HepG2 (cell line): ENCODE data around the gene NKPD1. TPM values are rescaled to one million over a fixed set of nuclear protein-coding genes. Genes with fewer than 3 reads are reported as not detected.

Experiments used
- ATAC-seq: fragments of 200-7000 bp; cut with Tn5 transposase; 3 replicates; pipeline ENCODE4 v1.9.1; 2020; ENCODE audit warnings: mild to moderate bottlenecking, moderate library complexity
- BruUV-seq: library from RNA; stranded (reverse); fragments of 400-500 nt; replicated peaks from 2 replicates; lab custom pipeline; 2021; lab: Mats Ljungman, UMichigan
- CTCF ChIA-PET: fragments of 300-600 bp; formaldehyde crosslinking; extraction: SDS; loops from one replicate; lab custom pipeline; 2021; ENCODE audit warnings: low total read pairs, inconsistent platforms, low intra/inter-chr PET ratio; lab: Yijun Ruan, JAX
- POLR2A ChIA-PET: fragments of 350-600 bp; sonication (Branson Sonifier 250); formaldehyde crosslinking; loops from one replicate; lab custom pipeline; 2020; ENCODE audit warnings: antibody characterized with exemption, inconsistent platforms; lab: Yijun Ruan, JAX
- DNase-seq: peaks from one replicate; pipeline ENCODE4 v3.0.0-alpha.2; 2015; ENCODE audit warnings: low spot score
- FAIRE-seq: peaks from 3 replicates; lab custom pipeline; 2011; peaks lifted over from hg19 to GRCh38; lab: Jason Lieb, UNC
- H2AFZ ChIP-seq: one replicate; pipeline ENCODE4 v1.6.1; 2011; ENCODE audit warnings: low read length, inconsistent platforms
- H3K27ac ChIP-seq: fragments of 300-600 bp; 3 replicates; pipeline ENCODE4 v1.8.0; 2011; ENCODE audit warnings: mixed run types, mild to moderate bottlenecking, mixed read lengths, low read length, inconsistent platforms; ENCODE audit not compliant: insufficient read depth; ENCODE audit errors: extremely low read length
- H3K27me3 ChIP-seq, 2 experiments: fragments of 200-600 bp in 1 of 2; 2 replicates in 1 of 2; 3 replicates in 1 of 2; pipeline versions ENCODE4 v1.6.0 to v1.8.0; 2011; ENCODE audit warnings: low read length in 2 of 2, mild to moderate bottlenecking in 2 of 2, moderate library complexity in 2 of 2, inconsistent platforms in 1 of 2; ENCODE audit not compliant: insufficient read depth in 2 of 2, control insufficient read depth in 1 of 2
- H3K36me3 ChIP-seq, 2 experiments: fragments of 200-600 bp in 1 of 2; replicated peaks in 1 of 2; 2 replicates in 1 of 2; 3 replicates in 1 of 2; pipeline versions ENCODE4 v1.5.1 to v1.8.0; 2011; ENCODE audit warnings: low read length in 2 of 2, inconsistent platforms in 1 of 2; ENCODE audit not compliant: insufficient read depth in 2 of 2, control insufficient read depth in 1 of 2
- H3K4me1 ChIP-seq: 2 replicates; pipeline ENCODE4 v1.5.1; 2012; ENCODE audit warnings: low read length, inconsistent platforms; ENCODE audit not compliant: insufficient read depth
- H3K4me2 ChIP-seq: 2 replicates; pipeline ENCODE4 v1.6.0; 2011; ENCODE audit warnings: low read depth, low read length, inconsistent platforms
- H3K4me3 ChIP-seq, 3 experiments: fragments of 200-600 bp in 1 of 3; sonication (generic), shearing (Covaris generic) in 1 of 3; replicated peaks in 1 of 3; 2 replicates each; pipeline ENCODE4 v1.5.1; 2011 to 2016; ENCODE audit warnings: low read length in 3 of 3, inconsistent platforms in 2 of 3, low read depth in 2 of 3, mild to moderate bottlenecking in 2 of 3, control low read depth in 1 of 3, mixed read lengths in 1 of 3; ENCODE audit not compliant: insufficient read depth in 1 of 3
- H3K79me2 ChIP-seq: one replicate; pipeline ENCODE4 v1.6.1; 2011; ENCODE audit warnings: low read length, inconsistent platforms; ENCODE audit not compliant: insufficient read depth
- H3K9ac ChIP-seq: 2 replicates; pipeline ENCODE4 v1.6.0; 2011; ENCODE audit warnings: mild to moderate bottlenecking, low read depth, low read length, inconsistent platforms; ENCODE audit not compliant: insufficient read depth
- H3K9me3 ChIP-seq: 2 replicates; pipeline ENCODE4 v1.5.1; 2012; ENCODE audit warnings: mild to moderate bottlenecking, low read length
- H4K20me1 ChIP-seq: 2 replicates; pipeline ENCODE4 v1.6.0; 2011; ENCODE audit warnings: inconsistent platforms, mild to moderate bottlenecking, low read length, moderate library complexity; ENCODE audit not compliant: insufficient read depth
- ZFP90 ChIP-seq: sonication (generic); formaldehyde crosslinking; IDR thresholded peaks from 2 replicates; pipeline ENCODE4 v1.8.0; 2022; ENCODE audit warnings: missing genetic modification reagents, mild to moderate bottlenecking, inconsistent platforms, borderline replicate concordance
- ZNF703 ChIP-seq: sonication (generic); formaldehyde crosslinking; IDR thresholded peaks from 2 replicates; pipeline ENCODE4 v1.5.1; 2020; ENCODE audit warnings: missing genetic modification reagents, mild to moderate bottlenecking, moderate library complexity, borderline replicate concordance
- WGBS: methylation state at CpG from one replicate; pipeline ENCODE4 v1.1.6; 2017; ENCODE audit warnings: low lambda C conversion rate; 5-methylcytosine and 5-hydroxymethylcytosine counted together
- in situ Hi-C: cut with HindIII; loops from 2 replicates; pipeline ENCODE4 v1.10.0; 2017; ENCODE audit warnings: low pct_unique_long_range_greater_than_20kb; ENCODE audit not compliant: extremely low pct_ligation_motif_present
- intact Hi-C: fragments of 100-400 bp; cut with micrococcal nuclease; formaldehyde crosslinking; loops from one replicate; pipeline ENCODE4 v1.10.0; 2022; ENCODE audit not compliant: unreplicated experiment
- polyA plus RNA-seq, 8 experiments: library from polyadenylated mRNA; depleted of rRNA in 3 of 8; stranded (reverse) in 7 of 8; unstranded in 1 of 8; fragments of >200 nt; fragmentation: Illumina TruSeq in 4 of 8; extraction: Trizol in 4 of 8; gene quantifications; 2 replicates each; pipeline versions ENCODE4 v1.2.1 to v1.2.3, GENCODE V29; 2011 to 2016; ENCODE audit warnings: low read depth in 4 of 8, missing spikeins in 1 of 8, mixed read lengths in 1 of 8; ENCODE audit not compliant: insufficient read depth in 1 of 8
- total RNA-seq, 5 experiments: library from RNA; depleted of rRNA; stranded (reverse); fragments of >200 nt; fragmentation: Illumina TruSeq; extraction: Trizol; gene quantifications; 2 replicates each; pipeline ENCODE4 v1.2.3, GENCODE V29; 2016; ENCODE audit warnings: low read depth in 1 of 5
- TF ChIP-seq, protein P1 (sequence below): IDR thresholded peaks from 2 replicates; pipeline ENCODE4 v1.6.1; 2012; ENCODE audit warnings: low read depth, low read length, improper control_type of control experiment

NKPD1 gene
- total and polyA plus RNA-seq, 2 of the 13 experiments (the other 11 are each of a cell fraction or from before 2014, with no cell fraction given) = 0.03 TPM; not detected in 1

GRCh38 chr19:45179892-45180370 is 19.1 kb upstream of the NKPD1 start:
- ChIA-PET POLR2A (interaction anchor here (2.7 to 3.4 kb wide), 2 partner anchors 12 to 26 kb away, joined by 23 to 29 read pairs; no protein-coding TSS in a partner anchor), CTCF (no interaction called here)
- TF ChIP-seq, protein P1, sequence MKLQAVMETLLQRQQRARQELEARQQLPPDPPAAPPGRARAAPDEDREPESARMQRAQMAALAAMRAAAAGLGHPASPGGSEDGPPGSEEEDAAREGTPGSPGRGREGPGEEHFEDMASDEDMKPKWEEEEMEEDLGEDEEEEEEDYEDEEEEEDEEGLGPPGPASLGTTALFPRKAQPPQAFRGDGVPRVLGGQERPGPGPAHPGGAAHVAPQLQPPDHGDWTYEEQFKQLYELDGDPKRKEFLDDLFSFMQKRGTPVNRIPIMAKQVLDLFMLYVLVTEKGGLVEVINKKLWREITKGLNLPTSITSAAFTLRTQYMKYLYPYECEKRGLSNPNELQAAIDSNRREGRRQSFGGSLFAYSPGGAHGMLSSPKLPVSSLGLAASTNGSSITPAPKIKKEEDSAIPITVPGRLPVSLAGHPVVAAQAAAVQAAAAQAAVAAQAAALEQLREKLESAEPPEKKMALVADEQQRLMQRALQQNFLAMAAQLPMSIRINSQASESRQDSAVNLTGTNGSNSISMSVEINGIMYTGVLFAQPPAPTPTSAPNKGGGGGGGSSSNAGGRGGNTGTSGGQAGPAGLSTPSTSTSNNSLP = no peak
- TF ChIP-seq ZFP90 (CRISPR knock-in tag) (no peak), ZNF703 (CRISPR knock-in tag) (no peak)
- Histone ChIP-seq H3K36me3 (no peaks in the 10 kb centered on the region), H4K20me1 (no peaks in the 10 kb centered on the region), H3K9ac (peak overlapping the region; percentile 78), H3K4me1 (peaks cover 37% of the 10 kb centered on the region), H3K27me3 (no peaks in the 10 kb centered on the region; a peak in 1 of 5 replicates), H3K79me2 (peaks cover 17% of the 10 kb centered on the region), H2AFZ (no peak overlapping the region), H3K4me2 (peak overlapping the region; percentile 76), H3K27ac (peak overlapping the region; percentile 79), H3K9me3 (no peaks in the 10 kb centered on the region), H3K4me3 (peak overlapping the region; percentile 76 to 92 (median 87))
- no TSS peak for BruUV-seq
- no peak for DNase-seq
- WGBS = 19% methylated on average over 7 of the region's 9 CpGs
- intact Hi-C loops = loop anchor here (10.0 kb wide), 1 partner anchor 65 kb away; the partner anchor contains the start of gene EXOC3L2
- ATAC-seq = no peak
- in situ Hi-C loops = no loop called here
- FAIRE-seq = no peak
